SIG-M5 treated with dmso at 0.1 percent for 504 hours (cell line): Measurements from ENCODE around the gene HIRA.

Experiments used
- DNase-seq: peaks from one replicate; lab custom pipeline; 2025; ENCODE audit not compliant: unreplicated experiment; lab: John Stamatoyannopoulos, UW

The HIRA gene

GRCh38 chr22:19358195-19358594, 73.3 kb downstream of the HIRA start:
- DNase-seq: no peak

- no peak for DNase-seq
Observed at GRCh38 chr22:19357270-19358105, 74.0 kb downstream of the HIRA start.

DNA sequence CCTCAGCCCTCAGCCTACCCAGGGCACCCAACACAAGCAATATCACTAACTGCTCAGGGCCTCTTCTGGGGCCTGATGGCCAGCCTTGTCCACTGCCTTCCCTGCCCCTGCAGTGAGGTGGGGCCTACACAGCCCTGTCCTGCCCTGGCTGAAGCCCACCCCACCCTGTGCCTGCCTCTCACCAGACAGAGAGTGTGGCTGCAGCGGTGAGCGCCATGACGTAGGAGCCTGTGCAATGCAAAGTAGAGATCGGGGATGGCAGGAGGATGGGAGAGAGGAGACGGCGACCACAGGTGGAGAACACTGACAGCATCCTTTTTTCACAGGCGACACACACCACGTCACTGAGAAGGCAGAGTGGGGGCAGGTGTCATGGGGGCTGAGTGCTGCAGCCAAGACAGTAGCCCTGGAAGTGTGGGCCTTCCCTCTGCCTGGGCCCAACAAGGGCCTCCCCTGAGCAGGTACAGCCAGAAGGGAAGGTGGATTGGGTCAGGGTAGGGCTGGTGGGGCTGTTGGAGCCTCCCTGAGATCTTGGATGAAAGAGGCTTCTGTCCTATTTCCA, 74.7 kb downstream of the HIRA start:
- no peak for DNase-seq

GRCh38 chr22:19355413-19356157, 75.9 kb downstream of the HIRA start:
- DNase-seq: no peak

GRCh38 chr22:19354201-19354600, 77.3 kb downstream of the HIRA start:
- DNase-seq: no peak

GRCh38 chr22:19353363-19354131, 78.0 kb downstream of the HIRA start:
- no peak for DNase-seq

GRCh38 chr22:19352766-19353165, 78.8 kb downstream of the HIRA start:
- no peak for DNase-seq

DNA sequence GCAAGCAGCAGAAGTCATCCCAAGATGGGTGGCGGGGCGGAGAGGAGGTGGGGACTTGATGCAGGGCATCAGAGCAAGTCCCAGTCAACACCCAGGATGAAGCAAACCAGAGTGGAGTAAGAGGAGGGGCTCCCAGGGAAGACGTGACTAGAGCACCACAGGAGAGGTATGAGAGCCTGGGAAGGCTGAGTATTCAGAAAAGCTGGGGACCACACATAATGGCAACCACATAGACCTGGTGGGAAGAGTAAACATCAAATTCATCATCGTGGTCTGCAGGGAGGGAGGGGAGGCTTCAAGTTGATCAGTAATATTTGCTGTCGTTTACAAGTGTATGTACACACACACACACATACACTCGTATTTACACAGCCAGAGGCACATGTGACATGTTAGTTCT, 79.3 kb downstream of the HIRA start:
- DNase-seq: no peak

DNA sequence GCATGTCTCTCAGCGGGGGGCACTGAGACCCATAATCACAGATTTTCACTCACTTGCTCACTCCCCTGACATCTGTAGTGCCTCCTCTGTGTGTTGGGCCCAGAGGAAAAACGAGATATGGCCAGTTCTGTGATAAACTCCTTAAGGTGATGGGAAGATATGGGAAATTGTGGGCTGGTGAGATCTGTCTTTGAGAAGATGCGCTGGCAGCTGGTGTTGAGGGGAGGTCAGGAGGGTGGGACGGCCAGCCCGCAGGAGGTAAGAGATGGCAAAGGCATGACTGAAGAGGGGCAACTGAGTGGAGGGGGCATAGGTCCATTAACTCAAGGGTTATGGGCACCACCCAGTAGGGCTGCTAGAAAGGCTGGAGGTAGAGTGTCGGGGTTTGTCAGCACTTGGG, 79.9 kb downstream of the HIRA start:
- no peak for DNase-seq

DNA sequence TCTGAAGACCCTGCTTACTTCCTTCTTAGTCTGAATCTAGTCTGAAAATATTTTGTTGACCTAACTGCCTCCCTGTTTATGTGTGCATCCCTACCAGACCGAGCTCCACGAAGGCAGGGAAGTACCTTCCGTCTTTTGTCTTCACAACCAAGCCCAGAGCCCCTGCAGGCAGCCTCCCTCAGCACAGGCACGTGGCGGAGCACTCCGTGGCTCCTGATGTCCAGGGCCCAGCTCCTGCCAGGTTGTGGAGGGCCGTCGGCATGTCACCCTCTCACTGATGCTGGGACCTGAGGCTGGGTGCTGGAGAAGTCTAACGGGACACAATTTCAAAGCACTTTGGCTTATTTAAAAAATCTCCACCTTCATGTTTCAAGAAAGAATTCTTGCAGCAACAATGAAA, 80.6 kb downstream of the HIRA start:
- no peak for DNase-seq

- DNase-seq: no peak
Observed at GRCh38 chr22:19350476-19350859, 81.1 kb downstream of the HIRA start.

DNA sequence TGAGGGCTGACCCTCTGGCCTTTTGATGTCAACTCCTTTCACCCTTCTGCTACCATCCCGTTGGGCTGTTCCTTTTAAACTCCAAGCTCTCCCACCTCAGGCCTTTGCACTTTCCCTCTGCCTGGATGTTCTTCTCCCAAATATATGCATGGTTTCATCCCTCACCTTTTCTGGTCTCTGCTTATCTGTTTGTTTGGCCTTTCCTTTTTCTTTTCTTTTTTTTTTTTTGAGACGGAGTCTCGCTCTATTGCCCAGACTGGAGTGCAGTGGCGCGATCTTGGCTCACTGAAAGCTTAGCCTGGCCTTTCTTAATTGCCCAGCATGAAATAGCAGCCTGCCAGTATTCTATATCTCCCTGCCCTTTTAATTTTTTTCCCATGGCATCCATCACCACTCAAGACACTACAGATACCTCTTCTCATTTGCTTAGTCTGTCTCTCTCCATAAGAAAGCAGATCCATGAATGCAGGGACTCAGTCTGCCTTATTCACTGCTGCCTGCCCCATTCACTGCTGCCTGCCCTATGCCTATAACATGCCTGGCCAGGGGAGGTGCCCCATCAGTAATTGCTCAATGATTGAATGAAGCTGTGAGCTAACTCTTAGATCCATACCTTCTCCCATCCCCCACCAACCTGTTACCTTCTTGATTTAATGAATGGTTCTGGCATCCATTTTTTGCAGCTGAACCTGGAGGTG, 81.6 kb downstream of the HIRA start:
- DNase-seq: no peak

DNA sequence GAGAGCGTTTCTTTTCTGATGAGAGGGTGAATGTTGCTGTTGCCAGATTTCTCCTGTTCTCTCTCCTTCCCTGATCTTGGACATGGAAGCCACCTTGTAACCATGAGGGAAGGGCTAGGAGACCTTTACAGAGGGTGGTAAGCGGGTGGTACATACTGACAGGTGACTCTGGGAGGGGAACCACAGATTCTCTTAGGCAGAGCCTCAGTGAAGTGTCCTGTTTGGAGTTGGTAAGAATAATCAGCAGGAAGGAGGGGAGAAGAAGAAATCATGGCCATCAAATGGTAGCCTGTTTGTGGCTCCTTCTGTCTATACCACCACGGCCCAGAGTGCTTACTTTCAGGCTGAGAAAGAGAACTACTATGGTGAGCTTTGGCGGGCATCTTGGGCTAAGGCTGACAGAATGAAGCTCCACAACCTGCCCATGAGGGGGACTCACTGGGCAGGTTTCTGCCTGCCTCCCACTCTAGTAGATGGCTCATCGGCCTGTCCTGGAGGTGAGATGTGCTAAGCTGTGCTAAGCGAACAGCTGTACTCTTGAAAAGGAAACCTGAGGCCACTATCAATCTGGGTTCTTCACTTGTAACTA, 84.8 kb downstream of the HIRA start:
- no peak for DNase-seq

DNA sequence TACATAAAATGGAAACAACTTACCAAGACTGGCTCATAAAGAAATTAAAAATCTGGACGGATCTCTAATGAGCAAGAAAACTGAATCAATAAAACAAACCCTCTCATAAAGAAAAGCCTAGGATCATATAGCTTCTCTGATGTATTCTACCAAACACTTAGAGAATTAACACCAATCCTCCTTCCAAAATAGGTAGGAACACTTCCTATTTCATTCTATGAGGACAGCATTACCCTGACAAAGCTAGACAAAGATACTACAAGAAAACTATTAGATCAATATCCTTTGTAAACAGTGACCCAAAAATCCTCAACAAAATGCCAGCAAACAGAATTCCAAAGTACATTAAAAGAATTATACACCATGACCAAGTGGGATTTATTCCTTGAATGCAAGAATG, 87.1 kb downstream of the HIRA start:
- no peak for DNase-seq

GRCh38 chr22:19343470-19343869, 88.1 kb downstream of the HIRA start:
- no peak for DNase-seq

DNA sequence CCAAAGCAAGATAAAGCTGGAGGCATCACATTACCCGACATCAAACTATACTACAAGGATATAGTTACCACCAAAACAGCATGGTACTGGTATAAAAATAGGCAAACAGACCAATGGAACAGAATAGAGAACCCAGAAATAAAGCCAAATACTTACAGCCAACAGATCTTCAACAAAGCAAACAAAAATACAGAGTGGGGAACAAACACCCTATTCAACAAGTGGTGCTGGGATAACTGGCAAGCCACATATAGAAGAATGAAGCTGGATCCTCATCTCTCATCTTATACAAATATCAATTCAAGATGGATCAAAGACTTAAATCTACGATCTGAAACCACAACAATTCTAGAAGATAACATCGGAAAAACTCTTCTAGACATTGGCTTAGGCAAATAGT, 90.0 kb downstream of the HIRA start:
- DNase-seq: no peak

DNA sequence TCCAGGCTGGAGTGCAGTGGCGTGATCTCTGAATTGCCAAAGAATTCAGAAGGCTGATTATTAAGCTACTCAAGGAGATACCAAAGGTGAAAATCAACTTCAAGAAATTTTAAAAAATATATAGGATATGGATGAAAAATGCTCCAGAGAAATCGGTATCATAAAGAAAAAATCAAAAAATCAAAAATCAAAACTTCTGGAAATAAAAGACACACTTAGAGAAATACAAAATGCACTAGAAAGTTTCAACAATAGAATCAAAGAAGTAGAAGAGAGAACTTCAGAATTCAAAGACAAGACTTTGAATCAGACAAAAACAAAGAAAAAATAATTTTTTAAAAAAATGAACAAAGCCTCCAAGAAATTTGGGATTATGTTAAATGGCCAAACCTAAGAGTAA, 94.4 kb downstream of the HIRA start:
- DNase-seq: no peak

GRCh38 chr22:19336133-19337075, 95.1 kb downstream of the HIRA start:
- no peak for DNase-seq

- DNase-seq: no peak
Observed at GRCh38 chr22:19331975-19332374, 99.6 kb downstream of the HIRA start.
